ENCODE data around the gene DHRS7B.
A peak's percentile ranks its signal among the peaks of the same experiment; 100 is the strongest.
"Not testable (repeated sequence)": the region's sequence is repeated elsewhere in the genome, so short reads cannot be mapped to it uniquely, and the experiment has no call there.

DHRS7B gene

GRCh38 chr17:21113049-21113690 is 13.6 kb upstream of the DHRS7B start:
- DNase-seq, result no peak

GRCh38 chr17:21113716-21114115 is 13.0 kb upstream of the DHRS7B start:
- DNase-seq, result no peak

- DNase-seq, result not testable (repeated sequence)
Observed at GRCh38 chr17:21114791-21115190, 12.0 kb upstream of the DHRS7B start.

GRCh38 chr17:21119247-21119918 is 7.4 kb upstream of the DHRS7B start:
- DNase-seq, result peak; percentile 76

GRCh38 chr17:21119919-21120249 is 6.9 kb upstream of the DHRS7B start:
- no peak for DNase-seq

GRCh38 chr17:21124086-21124485 is 2.7 kb upstream of the DHRS7B start:
- no peak for DNase-seq

- not testable (repeated sequence) for DNase-seq
Observed at GRCh38 chr17:21124517-21124916, 2.2 kb upstream of the DHRS7B start.

GRCh38 chr17:21125862-21126261 is 902 bp upstream of the DHRS7B start:
- peak; percentile 44 for DNase-seq

- DNase-seq, result no peak
Observed at GRCh38 chr17:21127509-21128077, 829 bp downstream of the DHRS7B start.

- DNase-seq, result no peak
Observed at GRCh38 chr17:21129023-21129681, 2.4 kb downstream of the DHRS7B start.

- no peak for DNase-seq
Observed at GRCh38 chr17:21131137-21131536, 4.4 kb downstream of the DHRS7B start.

- DNase-seq, result no peak
Observed at GRCh38 chr17:21132428-21132827, 5.7 kb downstream of the DHRS7B start.

- no peak for DNase-seq
Observed at GRCh38 chr17:21134559-21134958, 7.8 kb downstream of the DHRS7B start.

GRCh38 chr17:21140911-21141310 is 14.1 kb downstream of the DHRS7B start:
- DNase-seq, result no peak

GRCh38 chr17:21141331-21141730 is 14.6 kb downstream of the DHRS7B start:
- DNase-seq, result no peak

GRCh38 chr17:21142065-21142464 is 15.3 kb downstream of the DHRS7B start:
- DNase-seq, result not testable (repeated sequence)

- no peak for DNase-seq
Observed at GRCh38 chr17:21143695-21144094, 16.9 kb downstream of the DHRS7B start.

- DNase-seq, result not testable (repeated sequence)
Observed at GRCh38 chr17:21144299-21144698, 17.5 kb downstream of the DHRS7B start.

GRCh38 chr17:21146362-21147015 is 19.7 kb downstream of the DHRS7B start:
- no peak for DNase-seq

- DNase-seq, result no peak
Observed at GRCh38 chr17:21149621-21150020, 22.9 kb downstream of the DHRS7B start.

GRCh38 chr17:21152731-21153130 is 26.0 kb downstream of the DHRS7B start:
- no peak for DNase-seq

- DNase-seq, result no peak
Observed at GRCh38 chr17:21157586-21158370, 31.0 kb downstream of the DHRS7B start.

GRCh38 chr17:21160401-21160800 is 33.6 kb downstream of the DHRS7B start:
- DNase-seq, result no peak
